NCI-H1417 (cell line): ENCODE measurements around the gene ADCY10.
"Not testable (repeated sequence)": the region's sequence is repeated elsewhere in the genome, so short reads cannot be mapped to it uniquely, and the experiment has no call there.

Experiments used
- DNase-seq, 3 experiments: peaks; one replicate each; lab custom pipeline; 2025; lab: John Stamatoyannopoulos, UW

The ADCY10 gene

GRCh38 chr1:167808690-167809089, 105.2 kb downstream of the ADCY10 start:
- no peak for DNase-seq

DNA sequence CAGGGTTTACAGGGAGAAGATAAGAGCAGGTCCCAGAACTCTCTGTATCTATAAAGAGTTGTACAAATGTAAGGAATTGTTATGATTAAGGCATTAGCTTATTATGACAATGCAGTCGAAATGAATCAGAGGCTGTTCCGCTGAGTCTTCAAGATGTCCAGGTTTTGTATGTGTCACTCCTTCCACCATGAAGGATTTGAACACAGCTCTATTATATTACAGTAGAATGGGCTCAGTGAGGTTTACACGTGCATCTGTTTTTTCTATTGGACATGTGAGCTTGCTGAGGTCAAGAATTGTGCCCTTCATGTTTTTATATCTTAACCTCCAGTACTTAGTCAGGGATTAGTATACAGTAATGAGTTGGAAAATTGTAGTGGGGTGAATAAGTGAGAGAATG, 105.8 kb downstream of the ADCY10 start:
- no peak for DNase-seq

- not testable (repeated sequence) for DNase-seq
Observed at GRCh38 chr1:167806676-167807075, 107.3 kb downstream of the ADCY10 start.

- not testable (repeated sequence) for DNase-seq
Observed at GRCh38 chr1:167806235-167806634, 107.7 kb downstream of the ADCY10 start.

- DNase-seq = no peak
Observed at GRCh38 chr1:167805041-167805556, 108.8 kb downstream of the ADCY10 start.

DNA sequence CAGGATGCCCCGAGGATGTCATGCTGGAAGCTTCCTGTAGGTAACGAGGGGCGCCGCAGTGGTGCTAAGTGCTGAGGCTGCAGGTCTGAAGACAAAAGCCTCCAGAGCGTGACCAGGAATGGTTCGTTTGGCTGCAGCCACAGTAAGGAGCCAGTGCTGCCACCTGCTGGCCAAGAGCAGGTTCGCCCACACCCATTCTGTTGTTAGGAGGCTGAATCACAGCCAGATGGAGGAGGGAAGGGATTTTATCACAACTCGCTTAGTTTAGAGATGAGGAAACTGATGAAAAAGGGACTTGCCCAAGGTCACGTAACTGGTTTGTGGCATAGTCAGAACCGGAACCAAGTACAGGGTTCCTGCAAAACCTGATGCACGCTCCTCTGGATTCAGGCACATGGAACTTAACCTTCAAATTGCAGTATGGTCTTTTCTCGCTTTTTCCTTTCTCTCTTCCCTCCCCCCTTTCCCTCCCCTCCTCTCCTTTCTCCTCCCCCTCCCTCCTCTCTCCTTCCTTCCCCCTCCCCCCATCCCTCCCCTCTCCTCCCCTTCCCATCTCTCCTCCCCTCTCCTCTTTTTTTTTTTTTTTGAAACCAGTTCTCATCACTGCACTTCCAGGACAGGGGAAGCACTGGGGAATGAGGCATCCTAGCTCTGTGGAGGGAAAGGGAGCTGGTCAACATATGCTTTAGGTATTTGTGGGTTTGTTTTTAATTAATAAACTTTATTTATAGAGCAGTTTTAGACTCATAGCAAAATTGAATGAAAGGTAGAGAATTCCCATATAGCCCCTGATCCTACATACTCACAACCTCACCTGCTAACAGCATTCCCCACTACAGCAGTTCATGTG, 110.4 kb downstream of the ADCY10 start:
- peak; percentile 55 to 96 (median 81) for DNase-seq

DNA sequence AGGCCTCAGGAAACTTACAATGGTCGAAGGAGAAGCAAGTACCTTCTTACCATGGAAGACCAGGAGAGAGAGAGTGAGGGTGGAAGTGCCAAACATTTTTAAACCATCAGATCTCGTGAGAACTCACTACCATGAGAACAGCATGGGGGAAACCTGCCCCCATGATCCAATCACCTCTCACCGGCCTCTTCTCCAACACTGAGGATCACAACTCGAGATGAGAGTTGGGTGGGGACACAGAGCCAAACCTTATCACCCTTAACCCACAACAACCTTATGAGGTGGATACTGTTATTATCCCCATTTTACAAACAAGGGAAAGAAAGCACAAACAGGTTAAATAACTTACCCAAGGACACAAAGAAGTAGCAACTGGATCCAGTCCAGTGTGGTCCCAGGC, 111.7 kb downstream of the ADCY10 start:
- DNase-seq = no peak

DNA sequence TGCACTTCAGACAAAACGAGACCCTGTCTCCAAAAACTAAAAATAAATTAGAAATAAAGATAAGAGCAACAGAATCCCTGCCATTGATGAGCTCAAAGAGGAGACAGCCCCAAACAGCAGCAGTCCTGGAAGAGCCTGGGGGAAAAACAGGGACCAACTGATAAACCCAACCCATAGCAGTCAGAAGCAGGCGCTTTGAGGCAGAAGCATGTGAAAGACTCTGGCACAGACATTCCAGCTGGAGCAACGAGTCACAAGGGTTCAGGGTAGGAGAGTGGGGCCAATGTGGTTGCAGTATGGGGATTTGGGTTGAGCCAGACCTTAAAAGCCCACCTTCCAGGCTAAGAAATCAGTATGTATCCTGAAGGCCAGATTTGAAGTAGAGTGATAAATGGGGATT, 113.7 kb downstream of the ADCY10 start:
- no peak for DNase-seq

- no peak for DNase-seq
Observed at GRCh38 chr1:167799747-167800146, 114.2 kb downstream of the ADCY10 start.

DNA sequence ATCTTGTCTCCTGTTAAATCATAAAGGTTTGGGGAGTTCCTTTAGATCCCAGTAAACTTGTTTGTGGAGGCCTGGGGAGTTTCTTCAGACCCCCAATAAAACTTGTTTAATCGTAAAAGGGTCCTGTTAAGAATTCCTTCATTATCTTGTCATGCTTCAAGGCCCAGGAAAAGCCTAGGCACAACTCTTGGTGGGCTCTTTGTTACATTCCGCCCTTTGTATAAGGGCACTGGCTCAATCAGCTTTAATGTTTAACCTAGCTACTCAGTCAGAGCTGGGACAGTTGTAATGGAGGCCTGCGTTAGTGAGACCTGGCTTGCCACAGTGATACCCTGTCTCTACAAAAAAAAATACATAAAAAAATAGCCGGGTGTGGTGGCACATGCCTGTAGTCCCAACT, 115.0 kb downstream of the ADCY10 start:
- DNase-seq = no peak

GRCh38 chr1:167797015-167797414, 116.9 kb downstream of the ADCY10 start:
- no peak for DNase-seq

- DNase-seq = peak in 1 of 3 experiments; percentile 29
Observed at GRCh38 chr1:167795810-167796740, 117.9 kb downstream of the ADCY10 start.

DNA sequence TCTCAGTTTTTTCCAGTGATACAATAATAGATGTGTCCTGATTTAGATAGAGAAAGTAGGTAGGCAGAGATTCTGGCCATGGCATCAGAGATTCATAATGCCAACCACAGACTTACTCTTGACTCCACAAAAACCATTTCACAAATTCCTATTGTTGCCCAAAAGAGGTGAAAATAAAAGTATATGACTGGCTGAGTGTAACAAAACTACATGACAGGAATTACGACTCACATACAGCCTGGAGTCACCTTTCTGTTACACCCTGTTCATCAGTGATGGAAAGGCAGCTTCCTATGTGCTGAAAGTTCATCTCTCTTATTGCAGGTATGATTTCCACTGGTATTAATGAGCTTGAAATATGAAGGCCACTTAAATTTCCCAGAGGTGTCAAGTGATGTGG, 119.9 kb downstream of the ADCY10 start:
- no peak for DNase-seq

- no peak for DNase-seq
Observed at GRCh38 chr1:167792188-167792565, 121.8 kb downstream of the ADCY10 start.

DNA sequence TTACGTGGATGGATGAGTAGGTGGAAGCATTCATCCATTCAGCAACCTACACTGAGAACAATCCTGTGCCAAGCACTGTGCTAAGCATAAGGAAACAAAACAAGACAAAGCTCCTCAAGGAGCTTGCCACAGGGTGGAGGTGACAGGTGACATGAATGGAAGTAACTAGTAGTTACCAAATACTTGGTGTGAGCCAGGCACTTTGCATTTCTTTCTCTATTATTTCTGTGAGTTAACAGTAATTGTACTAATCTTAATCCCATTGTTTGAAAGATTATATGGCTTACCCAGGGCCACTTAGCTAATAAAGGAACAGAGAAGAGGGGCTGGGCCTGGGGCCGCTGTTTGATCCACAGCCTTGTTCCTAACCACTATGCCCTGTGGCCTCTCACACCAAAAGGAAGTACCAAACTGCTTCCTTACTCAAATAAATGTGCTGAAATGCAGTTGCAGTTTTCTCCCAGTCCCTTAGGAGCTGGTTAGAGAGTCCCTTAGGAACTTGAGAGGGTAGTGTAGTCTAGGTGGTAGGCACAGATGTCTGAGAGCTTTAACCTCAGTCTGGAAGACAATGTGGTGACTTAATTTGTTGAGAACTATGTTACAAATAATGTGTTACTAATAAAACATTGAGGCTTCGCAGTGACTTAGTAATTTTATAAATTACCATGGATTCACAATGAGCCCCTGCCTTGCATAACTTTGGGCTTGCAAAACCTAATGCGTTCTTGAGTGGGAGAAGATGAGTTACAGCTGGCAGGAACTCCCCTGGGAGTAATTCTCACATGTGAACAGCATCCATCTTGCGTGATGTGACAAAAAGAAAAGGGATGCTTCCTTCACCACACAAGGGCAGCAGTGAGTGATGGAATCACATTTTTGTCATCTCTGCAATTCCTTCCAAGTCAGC, 122.4 kb downstream of the ADCY10 start:
- peak in 1 of 3 experiments; percentile 91 for DNase-seq

DNA sequence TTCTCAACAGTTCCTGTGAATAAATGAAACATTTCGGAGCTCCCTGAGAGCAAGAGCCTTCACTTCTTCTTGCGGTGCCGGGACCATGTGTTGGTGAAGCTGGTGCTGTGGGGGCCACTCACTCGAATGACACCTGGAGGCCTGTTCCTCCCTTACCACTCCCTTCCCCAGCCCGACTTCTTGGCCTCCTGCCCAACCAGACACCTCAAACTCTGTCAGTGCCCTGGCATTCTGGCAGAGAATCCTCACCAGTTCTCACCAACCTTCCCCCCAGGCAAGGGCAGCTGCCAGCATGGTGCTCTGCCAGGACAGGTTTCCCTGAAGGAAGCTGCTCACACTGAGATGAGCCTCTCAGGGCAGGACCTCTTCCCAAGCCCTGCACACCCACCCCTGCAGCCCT, 123.8 kb downstream of the ADCY10 start:
- no peak for DNase-seq

GRCh38 chr1:167789501-167789900, 124.4 kb downstream of the ADCY10 start:
- no peak for DNase-seq

- DNase-seq = no peak
Observed at GRCh38 chr1:167786502-167786901, 127.4 kb downstream of the ADCY10 start.

DNA sequence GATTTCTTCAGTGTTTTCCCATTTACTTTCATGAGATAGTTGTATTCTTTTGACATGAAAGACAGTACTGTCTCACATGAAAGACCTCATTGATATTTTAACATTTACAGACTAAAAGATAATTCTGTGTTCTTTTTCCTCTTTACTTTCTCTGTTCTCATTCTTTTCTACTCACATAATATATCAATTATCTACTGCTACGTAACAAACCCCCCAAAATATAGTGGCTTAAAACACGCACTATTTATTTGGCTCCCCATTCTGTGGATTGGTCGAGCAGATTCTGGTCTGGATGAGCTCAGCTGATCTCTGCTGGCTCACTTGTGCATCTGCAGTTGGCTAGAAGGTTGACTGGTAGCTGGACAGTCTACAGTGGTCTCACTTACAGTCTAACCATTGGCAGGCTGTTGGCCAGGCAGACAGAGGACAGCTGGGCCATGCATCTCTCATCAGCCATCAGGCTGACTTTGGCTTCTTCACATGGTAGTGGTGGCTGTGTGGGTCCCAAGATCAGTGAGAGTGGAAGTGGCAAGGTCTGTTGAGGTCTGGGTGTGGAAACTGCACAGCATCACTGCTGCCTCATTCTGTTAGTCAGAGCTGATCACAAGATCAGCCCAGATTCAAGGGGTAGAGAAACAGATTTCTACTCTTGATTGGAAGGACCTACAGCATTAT, 128.9 kb downstream of the ADCY10 start:
- no peak for DNase-seq

DNA sequence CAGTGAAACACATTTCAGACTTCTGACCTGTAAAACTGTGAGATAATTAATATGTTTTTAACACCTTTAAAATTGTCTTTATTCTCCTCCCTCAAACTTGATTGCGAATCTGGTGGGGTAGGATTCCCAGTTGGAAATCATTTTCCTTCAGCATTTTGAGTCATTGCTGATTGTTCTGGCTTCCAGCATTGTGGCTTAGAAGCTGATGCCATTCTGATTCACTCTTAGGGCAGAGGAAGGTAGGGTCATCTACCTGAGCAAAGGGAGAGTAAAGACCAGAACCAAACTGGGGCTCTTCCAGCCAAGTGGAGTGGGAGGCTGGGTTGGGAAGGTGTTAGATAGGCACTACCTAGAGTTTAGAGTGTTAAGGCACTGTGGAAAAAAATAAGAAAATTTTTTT, 131.0 kb downstream of the ADCY10 start:
- DNase-seq = no peak

- DNase-seq = no peak
Observed at GRCh38 chr1:167781558-167781957, 132.4 kb downstream of the ADCY10 start.
